Panc1 (cell line): ENCODE data around the gene MNT. TPM values are rescaled to one million over a fixed set of nuclear protein-coding genes. Genes with fewer than 3 reads are reported as not detected.

Experiments
- ATAC-seq: fragments of 200-7000 bp; cut with Tn5 transposase; 2 replicates; pipeline ENCODE4 v1.9.1; 2020; ENCODE audit warnings: mild to moderate bottlenecking, moderate library complexity
- BruUV-seq: library from RNA; stranded (reverse); fragments of 400-500 nt; replicated peaks from 2 replicates; lab custom pipeline; 2021; lab: Mats Ljungman, UMichigan
- CTCF ChIA-PET: fragments of 300-600 bp; sonication (Branson Sonifier 250); formaldehyde crosslinking; loops from one replicate; lab custom pipeline; 2022; ENCODE audit warnings: antibody characterized with exemption; lab: Charles Lee
- POLR2A ChIA-PET: fragments of 300-600 bp; sonication (Branson Sonifier 250); formaldehyde crosslinking; loops from one replicate; lab custom pipeline; 2022; ENCODE audit warnings: antibody characterized with exemption; lab: Charles Lee
- DNase-seq: peaks from one replicate; pipeline ENCODE4 v3.0.0-alpha.2; 2010; ENCODE audit warnings: low read depth, low spot score
- H3K27ac ChIP-seq: 2 replicates; pipeline ENCODE4 v1.5.1; 2011; ENCODE audit warnings: mild to moderate bottlenecking, low read length, inconsistent platforms
- H3K27me3 ChIP-seq: fragments of 200-500 bp; sonication (Bioruptor generic); 2 replicates; pipeline ENCODE4 v1.6.0; 2014; ENCODE audit warnings: low read length, inconsistent platforms; ENCODE audit not compliant: control insufficient read depth, insufficient read depth
- H3K36me3 ChIP-seq: fragments of 200-500 bp; sonication (Bioruptor generic); 2 replicates; pipeline ENCODE4 v1.5.1; 2014; ENCODE audit warnings: inconsistent platforms, mild to moderate bottlenecking, low read length, moderate library complexity; ENCODE audit not compliant: control insufficient read depth, insufficient read depth
- H3K4me1 ChIP-seq: 2 replicates; pipeline ENCODE4 v1.5.1; 2011; ENCODE audit warnings: inconsistent platforms, mild to moderate bottlenecking, low read length, moderate library complexity; ENCODE audit not compliant: control insufficient read depth, insufficient read depth
- H3K4me3 ChIP-seq, 2 experiments: 2 replicates each; pipeline ENCODE4 v1.5.1; 2011 to 2012; ENCODE audit warnings: low read depth in 2 of 2, low read length in 2 of 2, mild to moderate bottlenecking in 2 of 2, inconsistent platforms in 1 of 2, moderate library complexity in 1 of 2
- H3K9me3 ChIP-seq: fragments of 200-500 bp; sonication (Bioruptor generic); 2 replicates; pipeline ENCODE4 v1.5.1; 2014; ENCODE audit warnings: low read depth, mild to moderate bottlenecking, inconsistent platforms, low read length, moderate library complexity; ENCODE audit not compliant: control insufficient read depth, insufficient read depth
- POLR2AphosphoS5 ChIP-seq: IDR thresholded peaks from 2 replicates; pipeline ENCODE4 v1.6.1; 2012; ENCODE audit warnings: mild to moderate bottlenecking, low read depth, low read length, moderate library complexity
- SIN3A ChIP-seq: IDR thresholded peaks from 2 replicates; pipeline ENCODE4 v1.6.1; 2012; ENCODE audit warnings: low read depth, mild to moderate bottlenecking, low read length, moderate library complexity, borderline replicate concordance; ENCODE audit not compliant: insufficient read depth
- TCF7L2 ChIP-seq: IDR thresholded peaks from 2 replicates; pipeline ENCODE4 v1.6.1; 2011; ENCODE audit warnings: mild to moderate bottlenecking, low read depth, low read length, inconsistent platforms
- in situ Hi-C: cut with HindIII; loops from 2 replicates; pipeline ENCODE4 v1.10.0; 2016; ENCODE audit warnings: low sequenced_read_pairs, low pct_unique_long_range_greater_than_20kb
- intact Hi-C: fragments of 100-400 bp; cut with micrococcal nuclease; formaldehyde crosslinking; loops from one replicate; pipeline ENCODE4 v1.10.0; 2022; ENCODE audit not compliant: unreplicated experiment
- total RNA-seq: library from RNA; stranded (reverse); gene quantifications from one replicate; pipeline ENCODE4 v1.2.1, GENCODE V29; 2021; ENCODE audit not compliant: unreplicated experiment
- TF ChIP-seq, protein P1 (sequence below), 2 experiments: IDR thresholded peaks; 2 replicates each; pipeline ENCODE4 v1.6.1; 2011 to 2012; ENCODE audit warnings: low read depth in 2 of 2, control low read depth in 1 of 2, low read length in 1 of 2, mild to moderate bottlenecking in 1 of 2, moderate library complexity in 1 of 2; ENCODE audit not compliant: insufficient read depth in 1 of 2
- TF ChIP-seq, protein P2 (sequence below): fragments of 450-650 bp; IDR thresholded peaks from 2 replicates; pipeline ENCODE4 v1.5.1; 2017; ENCODE audit warnings: mild to moderate bottlenecking

MNT gene
- total RNA-seq, 1 experiment from 2014 or later, result 31.8 TPM

DNA sequence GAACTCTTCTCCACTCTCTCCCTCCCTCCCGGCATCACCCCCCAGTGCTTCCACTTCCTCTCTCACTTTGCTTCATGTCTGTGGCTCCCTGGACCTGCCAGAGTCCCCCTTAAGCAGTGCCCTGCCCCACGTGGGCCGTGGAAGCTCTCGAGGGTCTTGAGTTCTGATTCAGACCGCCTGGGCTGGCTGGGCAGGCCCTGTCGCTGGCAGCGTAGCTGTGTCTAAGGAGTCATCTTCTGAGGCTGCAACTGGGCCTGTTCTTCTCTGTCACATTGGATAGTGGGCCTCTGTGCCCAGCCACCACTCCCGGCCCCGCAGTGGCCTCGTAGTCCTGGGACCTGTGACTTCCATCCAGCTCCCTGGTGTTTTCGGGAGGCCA lies 30.7 kb downstream of the MNT start:
- no peaks in the 10 kb centered on the region for H3K9me3 ChIP-seq
- no TSS peak for BruUV-seq

DNA sequence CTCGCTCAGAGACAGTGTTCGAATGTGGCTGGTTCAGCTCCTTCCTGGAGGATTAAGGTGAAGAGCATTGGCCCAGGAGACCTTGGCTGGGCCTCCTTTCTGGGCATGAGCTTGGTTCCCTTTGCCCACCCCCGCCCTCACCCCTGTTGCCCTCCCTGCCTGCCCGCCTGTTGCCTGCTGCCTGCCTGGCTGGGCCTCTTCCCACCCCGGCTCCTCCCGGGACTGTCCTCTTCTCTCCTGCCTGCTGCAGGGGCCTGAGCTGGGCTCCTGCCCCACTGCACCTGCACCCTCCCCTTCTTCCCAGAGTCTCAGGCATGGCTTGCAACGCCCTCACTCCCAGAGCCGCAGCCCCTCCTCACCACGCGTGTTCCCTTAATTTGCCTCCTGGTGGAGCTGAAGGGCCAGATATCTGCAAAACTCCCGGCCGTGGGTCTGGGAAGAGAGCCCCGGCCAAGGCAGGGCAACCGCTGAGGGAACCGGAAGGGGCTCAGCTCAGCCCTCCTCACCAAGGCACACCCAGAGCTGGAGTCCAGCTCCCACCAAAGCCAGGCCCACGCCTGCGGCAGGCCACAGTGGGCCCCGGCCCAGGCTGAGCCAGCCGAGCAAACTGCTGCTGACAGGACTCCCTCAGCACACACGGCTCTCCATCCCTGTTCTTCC lies 31.2 kb downstream of the MNT start:
- no peak for DNase-seq
- TF ChIP-seq TCF7L2, result no peak

More for the DNA sequence above, 30.7 kb downstream of the MNT start:
- Histone ChIP-seq H3K27ac (no peak overlapping the region), H3K4me3 (no peak overlapping the region), H3K27me3 (no peaks in the 10 kb centered on the region), H3K36me3 (no peaks in the 10 kb centered on the region), H3K4me1 (no peaks in the 10 kb centered on the region)
- TF ChIP-seq, protein P1, sequence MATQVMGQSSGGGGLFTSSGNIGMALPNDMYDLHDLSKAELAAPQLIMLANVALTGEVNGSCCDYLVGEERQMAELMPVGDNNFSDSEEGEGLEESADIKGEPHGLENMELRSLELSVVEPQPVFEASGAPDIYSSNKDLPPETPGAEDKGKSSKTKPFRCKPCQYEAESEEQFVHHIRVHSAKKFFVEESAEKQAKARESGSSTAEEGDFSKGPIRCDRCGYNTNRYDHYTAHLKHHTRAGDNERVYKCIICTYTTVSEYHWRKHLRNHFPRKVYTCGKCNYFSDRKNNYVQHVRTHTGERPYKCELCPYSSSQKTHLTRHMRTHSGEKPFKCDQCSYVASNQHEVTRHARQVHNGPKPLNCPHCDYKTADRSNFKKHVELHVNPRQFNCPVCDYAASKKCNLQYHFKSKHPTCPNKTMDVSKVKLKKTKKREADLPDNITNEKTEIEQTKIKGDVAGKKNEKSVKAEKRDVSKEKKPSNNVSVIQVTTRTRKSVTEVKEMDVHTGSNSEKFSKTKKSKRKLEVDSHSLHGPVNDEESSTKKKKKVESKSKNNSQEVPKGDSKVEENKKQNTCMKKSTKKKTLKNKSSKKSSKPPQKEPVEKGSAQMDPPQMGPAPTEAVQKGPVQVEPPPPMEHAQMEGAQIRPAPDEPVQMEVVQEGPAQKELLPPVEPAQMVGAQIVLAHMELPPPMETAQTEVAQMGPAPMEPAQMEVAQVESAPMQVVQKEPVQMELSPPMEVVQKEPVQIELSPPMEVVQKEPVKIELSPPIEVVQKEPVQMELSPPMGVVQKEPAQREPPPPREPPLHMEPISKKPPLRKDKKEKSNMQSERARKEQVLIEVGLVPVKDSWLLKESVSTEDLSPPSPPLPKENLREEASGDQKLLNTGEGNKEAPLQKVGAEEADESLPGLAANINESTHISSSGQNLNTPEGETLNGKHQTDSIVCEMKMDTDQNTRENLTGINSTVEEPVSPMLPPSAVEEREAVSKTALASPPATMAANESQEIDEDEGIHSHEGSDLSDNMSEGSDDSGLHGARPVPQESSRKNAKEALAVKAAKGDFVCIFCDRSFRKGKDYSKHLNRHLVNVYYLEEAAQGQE (IDR thresholded peaks at IDR 0.05; ENCODE audit: insufficient read depth in 1 of 2, low read depth in 2 of 2, low read length in 1 of 2), result no peak
- TF ChIP-seq SIN3A, result no peak
- TF ChIP-seq TCF7L2, result no peak
- TF ChIP-seq, protein P2, sequence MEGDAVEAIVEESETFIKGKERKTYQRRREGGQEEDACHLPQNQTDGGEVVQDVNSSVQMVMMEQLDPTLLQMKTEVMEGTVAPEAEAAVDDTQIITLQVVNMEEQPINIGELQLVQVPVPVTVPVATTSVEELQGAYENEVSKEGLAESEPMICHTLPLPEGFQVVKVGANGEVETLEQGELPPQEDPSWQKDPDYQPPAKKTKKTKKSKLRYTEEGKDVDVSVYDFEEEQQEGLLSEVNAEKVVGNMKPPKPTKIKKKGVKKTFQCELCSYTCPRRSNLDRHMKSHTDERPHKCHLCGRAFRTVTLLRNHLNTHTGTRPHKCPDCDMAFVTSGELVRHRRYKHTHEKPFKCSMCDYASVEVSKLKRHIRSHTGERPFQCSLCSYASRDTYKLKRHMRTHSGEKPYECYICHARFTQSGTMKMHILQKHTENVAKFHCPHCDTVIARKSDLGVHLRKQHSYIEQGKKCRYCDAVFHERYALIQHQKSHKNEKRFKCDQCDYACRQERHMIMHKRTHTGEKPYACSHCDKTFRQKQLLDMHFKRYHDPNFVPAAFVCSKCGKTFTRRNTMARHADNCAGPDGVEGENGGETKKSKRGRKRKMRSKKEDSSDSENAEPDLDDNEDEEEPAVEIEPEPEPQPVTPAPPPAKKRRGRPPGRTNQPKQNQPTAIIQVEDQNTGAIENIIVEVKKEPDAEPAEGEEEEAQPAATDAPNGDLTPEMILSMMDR, result no peak
- TF ChIP-seq POLR2AphosphoS5, result no peak
- ChIA-PET CTCF (no interaction called here), POLR2A (no interaction called here)
- DNase-seq, result no peak
- intact Hi-C loops, result no loop called here
- in situ Hi-C loops, result no loop called here
- ATAC-seq, result no peak

DNA sequence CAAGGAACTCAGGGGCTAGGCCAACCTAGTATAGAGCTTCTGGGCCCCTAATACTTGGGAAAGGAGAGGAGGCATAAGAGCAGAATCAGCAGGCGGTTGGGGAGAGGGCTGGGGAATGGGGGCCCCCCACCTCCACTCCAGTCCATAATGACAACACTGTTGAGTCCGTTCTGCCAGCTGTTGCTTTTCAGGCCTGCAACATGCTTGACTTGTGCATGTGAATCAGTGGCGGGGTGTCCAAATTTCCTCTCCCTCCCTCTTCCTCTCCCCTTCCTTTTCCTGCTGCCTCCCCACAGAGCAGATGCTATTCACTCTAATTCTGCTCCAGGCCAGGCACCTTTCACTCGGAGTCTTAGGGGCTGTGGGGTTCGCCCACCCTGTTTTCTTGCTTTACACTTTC lies 31.8 kb downstream of the MNT start:
- in situ Hi-C loops, result no loop called here
- BruUV-seq, result no TSS peak
- no peak overlapping the region for H3K27ac ChIP-seq
- intact Hi-C loops, result no loop called here
- ChIA-PET POLR2A (no interaction called here), CTCF (no interaction called here)
- DNase-seq, result no peak
- H3K36me3 ChIP-seq, result no peaks in the 10 kb centered on the region
- H3K9me3 ChIP-seq, result no peaks in the 10 kb centered on the region
- ATAC-seq, result no peak
- TF ChIP-seq TCF7L2, result no peak
- TF ChIP-seq, protein P2, result no peak
- TF ChIP-seq POLR2AphosphoS5, result no peak
- TF ChIP-seq SIN3A, result no peak
- TF ChIP-seq, protein P1 (IDR thresholded peaks at IDR 0.05; ENCODE audit: insufficient read depth in 1 of 2, low read depth in 2 of 2, low read length in 1 of 2), result no peak
- H3K27me3 ChIP-seq, result no peaks in the 10 kb centered on the region
- H3K4me3 ChIP-seq, result no peak overlapping the region
- H3K4me1 ChIP-seq, result no peaks in the 10 kb centered on the region

More for the DNA sequence above, 31.2 kb downstream of the MNT start:
- intact Hi-C loops, result no loop called here
- Histone ChIP-seq H3K4me1 (no peaks in the 10 kb centered on the region), H3K36me3 (no peaks in the 10 kb centered on the region), H3K27ac (no peak overlapping the region), H3K27me3 (no peaks in the 10 kb centered on the region), H3K4me3 (no peak overlapping the region), H3K9me3 (no peaks in the 10 kb centered on the region)
- ChIA-PET POLR2A (no interaction called here), CTCF (interaction anchor here (0.5 kb wide), 1 partner anchor 418 kb away, joined by 3 read pairs; no protein-coding TSS in a partner anchor)
- no peak for ATAC-seq
- BruUV-seq, result no TSS peak
- in situ Hi-C loops, result no loop called here
